NCI-H128 (cell line): ENCODE results near the gene TNRC6A.
"Not testable (repeated sequence)": the region's sequence is repeated elsewhere in the genome, so short reads cannot be mapped to it uniquely, and the experiment has no call there.

Experiments used
- DNase-seq: peaks from one replicate; lab custom pipeline; 2025; ENCODE audit not compliant: unreplicated experiment; lab: John Stamatoyannopoulos, UW

Gene TNRC6A

DNA sequence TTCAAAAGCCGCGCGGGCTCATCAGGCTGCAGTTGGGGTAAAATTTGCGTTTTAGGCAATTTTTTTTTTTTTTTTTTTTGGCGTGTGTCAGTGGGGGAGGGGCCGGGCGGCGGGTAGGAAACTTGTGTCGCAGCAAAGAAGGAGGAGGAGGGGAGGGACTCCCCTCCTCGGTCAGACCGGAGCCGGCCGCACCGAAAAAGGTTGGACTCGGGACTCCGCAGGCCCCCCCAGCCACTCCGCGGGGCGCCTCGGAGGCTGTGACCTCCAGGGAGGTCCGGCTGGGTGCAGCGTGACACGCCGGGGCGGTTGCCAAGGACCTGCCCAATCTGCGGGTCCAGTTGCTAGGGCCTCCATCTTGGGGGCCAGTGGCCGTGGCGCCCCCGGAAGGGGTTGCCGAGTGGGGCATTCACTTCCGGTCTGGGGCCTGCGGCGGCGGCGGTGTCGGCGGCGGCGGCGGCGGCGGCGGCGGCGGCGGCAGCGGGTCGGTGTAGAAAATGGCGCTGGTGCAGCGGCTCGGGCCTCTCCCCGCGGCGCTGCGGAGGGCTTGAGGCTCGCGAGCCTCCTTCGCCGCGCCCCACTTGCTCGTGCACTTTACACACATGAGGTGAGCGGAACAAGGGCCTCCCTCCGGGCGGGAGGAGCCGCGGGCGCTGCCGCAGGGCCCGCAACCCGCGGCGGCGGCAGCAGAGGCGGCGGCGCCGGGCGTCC lies at the start of gene TNRC6A:
Gene TNRC6A, plus strand, starts transcription at position 409 of the 708 bp plus-strand sequence. Its CDS starts 191 bp downstream, at position 600.
- peak; percentile 55 for DNase-seq

DNA sequence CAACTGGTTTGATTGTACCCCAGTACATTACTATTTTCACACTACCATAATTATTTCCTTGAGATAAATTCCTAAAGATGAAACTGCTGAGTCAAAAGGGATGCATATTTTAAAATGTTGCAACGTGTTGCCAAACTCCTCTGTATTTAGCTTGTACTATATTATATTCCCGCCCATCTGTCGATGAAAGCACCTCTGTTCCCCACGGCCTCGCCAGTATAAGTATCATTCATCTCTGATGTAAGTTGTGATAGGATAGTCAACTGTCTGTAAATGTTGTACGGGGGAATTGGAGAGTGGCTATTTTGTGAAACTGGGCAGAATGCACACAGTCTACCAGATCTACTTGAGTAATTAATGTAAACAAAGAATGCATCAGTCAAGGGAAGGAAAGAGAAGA lies 47.7 kb upstream of the TNRC6A start:
- DNase-seq, result no peak

DNA sequence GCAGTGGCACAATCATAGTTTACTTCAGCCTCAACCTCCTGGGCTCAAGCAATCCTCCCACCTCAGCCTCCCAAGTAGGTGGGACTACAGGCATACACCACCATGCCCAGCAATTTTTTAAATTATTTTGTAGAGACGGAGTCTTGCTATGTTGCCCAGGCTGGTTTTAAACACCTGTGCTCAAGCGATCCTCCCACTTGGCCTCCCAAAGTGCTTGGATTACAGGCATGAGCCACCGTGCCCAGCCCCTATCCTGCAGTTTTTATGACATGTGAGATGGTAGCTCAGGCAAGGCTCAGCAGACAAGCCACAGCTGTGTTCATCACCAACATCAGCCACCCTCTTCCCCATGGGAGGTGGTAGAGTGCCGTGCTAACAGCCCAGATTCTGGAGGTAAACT lies 46.2 kb upstream of the TNRC6A start:
- no peak for DNase-seq

DNA sequence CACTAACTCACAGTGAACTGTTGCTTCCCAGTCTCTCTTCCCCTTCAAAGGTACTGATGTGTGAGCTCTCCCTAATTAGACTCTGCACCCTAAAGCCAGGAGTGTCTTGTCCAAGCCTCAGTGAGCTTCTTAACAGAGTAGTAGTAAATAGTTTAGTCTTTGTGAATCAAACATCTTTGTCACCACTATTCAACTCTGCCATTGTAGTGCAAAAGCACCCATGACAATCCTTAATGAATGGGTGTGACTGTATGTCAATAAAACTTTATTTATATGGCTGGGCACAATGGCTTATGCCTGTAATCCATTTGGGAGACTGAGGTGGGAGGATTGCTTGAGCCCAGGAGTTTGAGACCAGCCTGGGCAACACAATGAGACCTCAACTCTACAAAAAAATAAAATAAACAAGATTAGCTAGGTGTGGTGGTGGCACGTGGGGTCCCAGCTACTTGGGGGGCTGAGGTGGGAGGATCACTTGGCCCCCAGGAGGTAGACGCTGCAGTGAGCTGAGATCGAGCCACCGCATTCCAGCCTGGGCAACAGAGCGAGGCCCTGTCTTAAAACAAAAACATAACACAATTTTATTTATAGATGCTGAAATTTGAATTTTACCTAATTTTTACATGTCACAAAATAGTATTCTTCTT lies 45.5 kb upstream of the TNRC6A start:
- no peak for DNase-seq

DNA sequence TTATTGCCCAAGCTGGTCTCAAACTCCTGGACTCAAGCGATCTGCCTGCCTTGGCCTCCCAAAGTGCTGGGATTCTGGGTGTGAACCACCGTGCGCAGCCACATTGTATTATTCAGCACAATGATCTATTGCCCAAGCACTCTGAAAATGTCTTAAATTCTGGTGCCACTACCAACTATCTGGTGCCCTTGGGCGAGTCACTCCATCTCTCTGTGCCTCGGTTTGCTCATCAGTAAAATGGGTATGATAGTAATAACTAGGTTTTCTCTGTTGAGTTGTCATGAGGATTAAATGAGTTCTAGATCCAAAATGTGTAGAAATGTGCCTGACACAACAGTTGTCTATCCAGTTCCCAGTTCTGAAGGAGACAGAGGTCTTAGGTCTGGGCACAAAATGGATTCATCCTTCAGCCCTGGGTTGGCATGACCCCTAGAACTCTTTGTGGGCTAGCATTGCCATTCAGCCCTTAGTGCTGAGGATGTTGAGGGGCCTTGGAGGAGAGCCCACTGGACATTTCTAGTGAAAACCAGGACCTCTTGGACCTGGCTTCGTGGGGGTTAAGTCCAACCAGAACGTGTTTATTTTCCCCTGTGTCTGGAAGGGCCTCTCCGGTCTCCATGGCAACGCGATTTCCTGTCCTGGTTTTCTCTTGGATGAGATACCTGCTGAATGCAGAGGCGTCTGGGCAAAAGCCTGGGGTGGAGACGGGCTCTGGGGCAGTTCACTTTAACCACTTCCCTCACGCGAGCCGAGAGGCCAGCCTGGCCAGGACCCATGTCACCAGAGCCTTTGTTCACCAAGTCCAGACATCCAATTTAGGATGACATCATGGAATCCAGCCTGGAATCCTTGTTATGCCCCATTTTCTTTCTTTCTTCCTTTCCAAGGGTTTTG lies 43.7 kb upstream of the TNRC6A start:
- no peak for DNase-seq

DNA sequence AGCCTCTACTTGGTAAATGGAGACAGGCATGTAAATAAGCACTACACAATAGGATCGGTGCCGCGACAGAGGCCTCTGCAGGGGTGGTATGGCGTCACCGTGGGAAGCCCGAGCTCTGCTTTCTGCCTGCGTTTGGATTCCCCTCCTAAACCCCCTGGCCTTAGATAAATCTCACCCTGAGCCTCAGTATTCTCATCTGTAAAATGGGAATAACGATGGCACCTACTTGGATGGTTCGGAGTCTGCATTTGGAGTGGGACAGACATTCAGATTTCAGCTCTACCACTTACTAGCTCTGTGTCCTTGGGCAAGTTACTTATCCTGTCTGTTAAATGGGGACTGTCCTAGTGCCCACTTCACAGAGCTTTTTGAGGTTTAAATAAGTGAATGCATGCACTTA lies 42.8 kb upstream of the TNRC6A start:
- DNase-seq, result no peak

DNA sequence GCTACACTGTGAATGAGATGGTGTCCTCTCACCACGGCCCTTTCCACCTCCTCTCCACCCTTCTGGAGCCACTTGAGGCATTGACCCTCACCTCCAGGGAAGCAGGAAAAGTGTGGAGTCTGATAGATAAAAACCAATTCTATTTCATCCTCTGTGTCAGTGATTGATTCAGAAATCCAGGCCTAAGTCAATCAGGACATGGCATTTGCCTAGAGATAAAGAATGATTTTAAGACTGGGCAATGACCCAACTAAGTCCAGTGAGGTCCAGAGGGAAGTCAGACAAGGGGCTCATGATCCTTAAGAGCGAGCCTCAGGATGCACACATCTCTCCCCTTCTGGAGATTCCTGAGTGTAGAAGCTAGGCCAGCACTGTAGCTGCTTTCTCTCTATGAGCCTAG lies 41.1 kb upstream of the TNRC6A start:
- DNase-seq, result no peak

DNA sequence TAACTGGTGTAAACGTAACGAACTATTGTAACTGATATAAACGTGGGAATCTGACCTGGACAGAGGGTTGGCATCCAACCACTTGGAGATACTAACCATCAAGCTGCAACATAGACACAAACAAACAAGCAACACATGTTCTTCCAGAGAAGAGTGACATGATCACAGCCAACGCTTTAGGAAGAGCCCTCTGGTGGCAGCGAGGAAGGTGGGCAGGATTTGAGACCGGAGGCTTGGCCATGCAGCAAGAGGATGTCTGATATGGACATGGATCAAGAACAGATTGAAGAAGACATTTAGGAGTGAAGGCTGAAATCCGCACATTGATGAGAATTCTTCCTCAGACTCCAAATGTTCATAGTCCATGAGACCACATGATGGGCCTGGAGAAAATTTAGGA lies 40.3 kb upstream of the TNRC6A start:
- DNase-seq, result no peak

DNA sequence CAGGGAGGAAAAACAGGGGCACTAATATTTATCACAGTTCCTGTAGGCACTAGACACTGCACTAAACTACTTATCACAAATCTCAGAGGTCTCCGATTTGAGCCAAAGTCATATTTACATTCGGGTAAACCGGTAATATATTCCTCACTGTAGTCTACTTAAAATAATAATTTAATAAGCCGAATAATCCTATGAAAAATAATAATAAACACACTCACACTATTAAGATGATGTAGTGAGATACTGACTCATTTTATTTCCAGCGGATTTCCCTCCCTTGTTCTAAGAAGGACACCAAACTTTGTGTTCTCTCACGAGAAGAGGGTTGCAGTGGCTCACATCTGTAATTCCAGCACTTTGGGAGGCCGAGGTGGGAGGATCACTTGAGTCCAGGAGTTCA lies 36.6 kb upstream of the TNRC6A start:
- DNase-seq, result no peak

DNA sequence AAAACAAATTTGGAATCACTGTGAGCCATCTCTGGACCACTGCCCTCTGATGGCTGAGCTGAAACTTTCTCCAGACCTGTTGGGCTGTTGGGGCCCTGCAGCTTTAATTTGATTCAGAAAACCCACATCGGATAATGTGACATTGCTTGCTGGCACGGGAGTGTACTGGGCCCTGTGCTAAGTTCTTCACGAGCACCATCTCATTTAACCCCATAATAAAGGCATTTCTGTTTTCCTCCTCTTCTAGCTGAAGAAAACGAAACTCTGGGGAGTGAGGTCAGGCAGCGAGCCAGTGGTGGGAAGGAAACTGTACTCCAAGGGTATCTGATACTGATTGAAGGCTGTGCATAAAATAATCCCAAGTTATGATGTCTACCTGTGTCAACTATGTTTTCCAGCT lies 34.5 kb upstream of the TNRC6A start:
- no peak for DNase-seq

DNA sequence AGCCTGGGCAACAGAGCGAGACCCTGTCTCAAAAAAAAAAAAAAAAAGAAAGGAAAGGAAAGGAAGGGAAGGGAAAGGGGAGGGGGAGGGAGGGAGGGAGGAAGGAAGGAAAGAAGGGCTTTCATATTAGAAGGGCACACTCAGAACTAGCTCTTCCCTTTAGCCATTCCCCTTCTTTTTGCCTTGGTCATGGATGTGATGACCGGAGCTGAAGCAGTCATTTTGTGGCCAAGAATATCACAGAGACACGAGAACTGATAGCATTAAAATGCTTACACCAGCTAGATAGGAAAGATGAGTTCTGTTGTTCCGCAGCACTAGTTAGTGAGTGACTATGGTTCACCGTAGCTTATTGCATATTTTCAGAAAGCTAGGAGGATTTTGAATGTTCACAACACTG lies 32.8 kb upstream of the TNRC6A start:
- no peak for DNase-seq

DNA sequence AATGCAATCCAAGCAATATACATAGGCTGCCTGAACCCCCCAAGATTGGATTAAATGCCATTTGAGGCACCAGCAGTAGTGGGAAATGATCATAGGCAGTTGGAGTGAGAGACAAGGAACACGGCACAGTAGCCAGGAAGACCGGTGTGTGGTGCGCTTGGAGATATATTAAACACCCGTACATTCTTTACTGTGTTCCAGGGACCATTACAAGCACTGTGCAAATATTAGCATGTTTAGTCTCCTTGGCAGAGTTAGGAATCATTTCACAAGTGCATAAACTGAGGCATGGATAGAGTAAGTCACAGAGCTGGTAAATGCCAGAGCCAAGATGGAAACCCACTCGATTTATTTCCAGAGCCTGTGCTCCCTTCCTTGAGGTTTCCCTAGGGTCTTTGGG lies 31.1 kb upstream of the TNRC6A start:
- DNase-seq, result no peak

DNA sequence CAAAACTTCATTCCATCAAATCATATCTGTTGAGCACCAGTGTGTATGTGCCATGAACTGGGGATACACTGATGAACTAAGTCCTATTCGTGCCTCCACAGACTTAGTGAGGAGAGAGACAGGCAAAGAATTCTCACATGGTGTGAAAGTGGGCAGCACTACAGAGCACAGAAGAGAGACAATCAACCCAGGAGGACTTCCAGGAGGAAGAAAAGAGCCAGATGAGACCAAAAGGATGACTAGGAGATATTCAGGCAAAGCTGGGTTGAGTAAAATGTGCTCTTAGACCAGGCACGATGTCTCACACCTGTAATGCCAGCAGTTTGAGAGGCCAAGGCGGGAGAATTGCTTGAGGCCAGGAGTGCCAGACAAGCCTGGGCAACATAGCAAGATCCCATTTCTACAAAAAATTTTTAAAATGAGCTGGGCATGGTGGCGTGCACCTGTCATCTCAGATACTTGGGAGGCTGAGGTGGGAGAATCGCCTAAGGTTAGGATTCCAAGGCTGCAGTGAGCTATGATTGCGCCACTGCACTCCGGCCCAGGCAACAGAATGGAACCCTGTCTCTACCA lies 30.2 kb upstream of the TNRC6A start:
- no peak for DNase-seq

DNA sequence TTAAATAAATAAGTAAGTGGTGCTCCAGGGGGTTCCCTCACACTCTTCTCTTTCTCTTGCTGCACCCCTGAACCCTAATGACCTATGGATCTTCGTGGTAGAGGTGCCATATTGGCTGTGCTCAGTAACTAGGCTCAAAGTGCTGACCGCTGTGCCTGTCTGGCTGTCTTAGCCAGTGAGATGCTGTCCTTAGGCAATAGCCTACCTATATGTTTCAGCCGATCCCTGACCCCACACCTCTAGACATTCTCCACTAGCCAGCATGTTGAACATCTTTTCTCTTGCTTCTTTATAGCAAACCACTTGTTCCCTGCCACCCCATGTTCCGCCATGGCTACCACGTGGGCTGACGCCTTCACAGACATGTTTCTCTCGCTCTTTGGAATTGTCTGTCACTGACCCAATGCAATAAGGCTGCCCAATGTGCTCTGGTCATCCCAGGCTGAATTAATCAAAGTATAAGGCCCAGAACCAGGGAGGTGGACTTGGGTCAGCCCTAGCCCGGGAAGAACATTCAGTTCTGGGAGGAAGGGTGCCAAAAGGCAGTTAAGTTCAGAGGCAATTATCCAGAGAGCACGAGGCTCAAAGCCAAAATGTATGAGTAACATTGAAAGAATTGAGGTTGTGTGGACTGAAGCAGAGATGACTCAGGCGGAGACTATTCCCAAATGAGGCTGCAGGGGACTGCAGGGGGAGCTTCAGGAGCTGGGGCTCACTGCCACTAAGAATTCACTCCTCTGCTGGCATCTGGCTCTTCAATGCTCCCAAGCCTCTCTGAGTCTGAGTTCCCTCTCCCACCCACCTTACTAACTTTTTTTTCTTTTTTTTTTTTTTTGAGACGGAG lies 28.7 kb upstream of the TNRC6A start:
- DNase-seq, result no peak

DNA sequence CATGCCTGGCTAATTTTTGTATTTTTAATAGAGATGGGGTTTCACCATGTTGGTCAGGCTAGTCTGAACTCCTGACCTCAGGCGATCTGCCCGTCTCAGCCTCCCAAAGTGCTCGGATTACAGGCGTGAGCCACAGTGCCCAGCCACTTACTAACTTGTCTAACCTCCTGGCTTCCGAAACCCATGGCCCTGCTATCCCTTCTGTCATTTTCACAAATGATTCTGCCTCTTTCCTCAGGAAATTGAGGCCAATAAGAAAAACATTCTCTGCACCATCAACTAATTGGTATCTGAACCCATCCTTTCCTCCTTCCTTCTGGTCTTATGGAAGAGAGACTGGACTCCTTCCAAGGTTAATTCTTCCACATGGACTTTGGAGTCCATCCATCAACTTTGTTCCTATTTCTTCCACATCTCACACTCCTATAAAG lies 27.9 kb upstream of the TNRC6A start:
- DNase-seq, result no peak

DNA sequence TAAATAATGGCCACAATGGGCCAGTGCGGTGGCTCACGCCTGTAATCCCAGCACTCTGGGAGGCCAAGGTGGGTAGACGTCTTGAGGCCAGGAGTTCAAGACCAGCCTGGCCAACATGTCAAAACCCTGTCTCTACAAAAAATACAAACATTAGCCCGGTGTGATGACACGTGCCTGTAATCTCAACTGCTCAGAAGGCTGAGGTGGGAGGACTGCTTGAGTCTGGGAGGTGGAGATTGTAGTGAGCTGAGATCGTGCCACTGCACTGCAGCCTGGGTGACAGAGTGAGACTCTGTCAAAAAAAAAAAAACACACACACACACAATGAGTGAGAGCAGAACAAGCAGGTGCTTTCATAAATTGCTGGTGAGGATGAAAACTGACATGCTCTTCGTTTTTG lies 21.7 kb upstream of the TNRC6A start:
- DNase-seq, result not testable (repeated sequence)

DNA sequence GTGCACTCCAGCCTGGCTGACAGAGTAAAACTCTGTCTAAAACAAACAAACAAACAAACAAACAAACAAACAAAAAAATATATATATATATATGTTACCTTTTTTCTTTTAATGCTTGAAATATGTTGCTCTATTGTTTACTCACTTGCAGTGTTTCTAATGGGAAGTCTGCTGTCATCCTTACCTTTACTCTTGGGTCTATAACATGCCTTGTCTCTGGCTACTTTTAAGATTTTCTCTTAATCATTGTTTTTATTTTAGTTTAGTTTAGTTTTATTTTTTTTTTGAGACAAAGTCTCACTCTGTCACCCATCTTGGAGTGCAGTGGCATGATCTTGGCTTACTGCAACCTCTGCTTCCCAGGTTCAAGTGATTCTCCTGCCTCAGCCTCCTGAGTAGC lies 16.1 kb upstream of the TNRC6A start:
- DNase-seq, result no peak

DNA sequence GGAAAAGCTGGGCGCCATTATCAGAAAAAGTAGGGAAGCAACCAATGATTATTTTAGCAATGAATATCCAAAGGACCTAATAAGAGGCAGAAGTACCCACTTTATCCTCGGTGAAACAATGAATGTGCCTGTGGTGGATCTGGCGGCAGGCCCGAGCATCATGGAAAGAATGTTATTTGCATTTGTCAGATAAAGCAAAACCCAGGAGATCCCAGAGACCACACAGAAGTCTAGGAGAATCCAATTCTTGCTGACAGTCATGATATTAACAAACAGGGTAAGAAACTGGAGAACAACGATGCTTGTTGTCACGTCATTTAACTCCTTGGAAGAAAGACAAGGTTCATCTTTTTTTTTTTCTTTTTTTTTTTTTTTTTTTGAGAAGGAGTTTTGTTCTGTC lies 12.0 kb upstream of the TNRC6A start:
- no peak for DNase-seq

DNA sequence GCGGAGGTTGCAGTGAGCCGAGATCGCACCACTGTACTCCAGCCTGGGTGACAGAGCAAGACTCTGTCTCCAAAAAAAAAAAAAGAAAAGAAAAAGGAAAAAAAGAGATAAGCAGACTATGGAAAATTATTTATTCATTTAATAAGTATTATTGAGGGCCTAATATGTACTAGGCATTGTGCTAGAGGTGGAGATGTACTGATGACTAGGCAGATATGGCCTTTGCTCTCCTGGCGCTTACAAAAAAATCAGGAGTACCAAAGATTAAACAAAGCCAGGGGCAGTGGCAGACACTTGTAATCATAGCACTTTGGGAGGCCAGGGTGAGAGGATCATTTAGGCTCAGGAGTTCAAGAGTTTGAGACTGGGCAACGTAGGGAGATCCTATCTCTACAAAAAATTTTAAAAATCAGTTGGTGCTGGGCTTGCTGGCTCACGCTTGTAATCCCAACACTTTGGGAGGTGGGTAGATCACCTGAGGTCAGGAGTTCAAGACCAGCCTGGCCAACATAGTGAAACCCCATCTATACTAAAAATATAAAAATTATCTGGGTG lies 10.4 kb upstream of the TNRC6A start:
- no peak for DNase-seq

DNA sequence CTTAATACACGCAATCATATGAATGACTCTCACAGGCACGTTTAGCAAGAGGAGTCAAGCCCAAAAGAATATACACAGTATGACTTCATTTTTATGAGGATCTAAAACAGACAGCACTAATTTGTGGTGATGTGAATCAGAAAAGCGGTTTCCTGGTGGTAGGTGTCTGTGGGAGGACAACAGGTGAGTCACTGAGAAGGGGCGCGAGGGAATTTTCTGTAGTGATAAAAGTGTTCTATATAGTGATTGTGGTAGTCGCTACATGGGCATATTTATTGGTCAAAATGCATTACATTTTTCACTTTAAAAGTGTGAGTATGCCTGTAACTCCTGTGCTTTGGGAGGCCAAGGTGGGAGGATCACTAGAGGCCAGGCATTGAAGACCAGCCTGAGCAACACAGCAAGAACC lies 7.6 kb upstream of the TNRC6A start:
- DNase-seq, result no peak
